Activated gamma-delta T cell (primary cell): ENCODE data around the gene GJA5.

ENCODE experiments used
- DNase-seq: peaks from one replicate; lab custom pipeline; 2025; lab: John Stamatoyannopoulos, UW
- total RNA-seq, 2 donors: gene quantifications; one replicate each; lab custom pipeline; 2026; lab: John Stamatoyannopoulos, UW

GJA5 gene
- total RNA-seq = 0 to 0.04 reads per million in 2 donors

GRCh38 chr1:147760481-147761260 lies at the start of gene GJA5:
Gene GJA5, minus strand, starts transcription at chr1:147760602. Its CDS starts 1,364 bp downstream, at chr1:147759238.
- DNase-seq = no peak

DNA sequence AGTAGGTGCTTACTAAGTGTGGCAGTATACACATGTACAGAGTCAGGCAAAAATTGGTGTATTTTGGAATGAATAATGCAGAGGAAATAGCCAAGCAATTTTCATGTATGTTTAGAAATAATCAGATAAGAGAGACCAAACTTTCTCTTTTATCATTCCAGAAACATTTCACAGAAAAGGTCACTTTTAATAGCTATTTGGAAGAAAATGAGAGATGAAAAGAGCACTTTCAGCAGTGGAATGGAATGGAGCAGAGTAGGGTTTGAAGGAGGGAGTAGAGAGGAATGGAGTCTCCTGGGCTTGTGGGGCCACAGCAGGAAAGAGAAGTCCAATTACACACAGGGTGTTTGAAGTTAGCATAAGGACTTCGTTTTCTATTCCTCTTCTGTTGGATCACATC lies 48.8 kb upstream of the GJA5 start:
- no peak for DNase-seq

DNA sequence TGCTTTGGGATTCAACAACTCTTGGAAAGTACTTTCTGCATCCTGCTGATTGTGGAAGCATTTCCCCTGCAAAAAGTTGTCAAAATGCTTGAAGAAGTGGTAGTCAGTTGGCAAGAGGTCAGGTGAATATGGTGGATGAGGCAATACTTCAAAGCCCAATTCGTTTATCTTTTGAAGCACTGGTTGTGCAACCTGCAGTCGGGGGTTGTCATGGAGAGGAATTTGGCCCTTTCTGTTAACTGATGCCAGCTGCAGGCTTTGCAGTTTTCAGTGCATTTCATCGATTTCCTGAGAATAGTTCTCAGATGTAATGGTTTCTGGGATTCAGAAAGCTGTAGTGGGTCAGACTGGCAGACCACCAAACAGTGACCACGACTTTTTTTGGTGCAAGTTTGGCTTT lies 47.6 kb upstream of the GJA5 start:
- DNase-seq = no peak

DNA sequence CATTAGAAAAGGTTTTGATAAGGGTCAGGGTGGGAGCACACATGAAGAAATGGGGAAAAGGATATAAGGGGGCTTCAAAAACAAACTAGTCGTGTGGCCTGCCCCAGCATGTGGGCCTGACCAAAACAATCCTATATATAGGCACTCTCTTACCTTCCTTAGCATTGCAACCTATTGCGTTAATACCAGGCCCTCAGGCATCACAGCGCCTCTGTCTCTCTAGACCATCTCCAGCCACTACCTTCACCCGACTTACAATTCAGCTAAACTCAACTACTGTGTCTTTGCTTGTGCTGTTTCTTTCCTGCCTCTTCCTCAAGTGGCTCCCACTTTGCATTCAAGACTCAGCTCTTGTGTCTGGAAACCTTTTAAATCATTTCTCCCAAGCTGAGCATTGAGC lies 47.0 kb upstream of the GJA5 start:
- DNase-seq = no peak

GRCh38 chr1:147804942-147805723 lies 44.7 kb upstream of the GJA5 start:
- no peak for DNase-seq

GRCh38 chr1:147800804-147801203 lies 40.4 kb upstream of the GJA5 start:
- DNase-seq = no peak

DNA sequence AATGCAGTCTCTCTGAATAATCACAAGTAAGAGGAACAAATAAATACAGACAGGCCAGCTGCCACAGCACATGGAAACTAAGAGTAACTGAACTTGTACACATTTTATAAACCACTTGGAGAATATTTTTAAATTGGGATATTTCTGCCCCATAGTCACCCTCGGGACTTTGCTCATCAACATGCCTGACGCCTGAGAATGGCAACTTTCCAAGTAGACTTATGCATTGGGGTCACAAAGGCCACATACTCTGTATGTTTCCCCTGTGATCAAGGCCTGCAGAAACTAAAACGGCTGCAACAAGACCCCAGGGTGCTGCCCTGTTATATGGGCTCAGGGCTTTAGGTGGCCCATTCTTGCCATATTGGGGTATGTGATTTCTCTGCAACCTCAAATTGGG lies 38.3 kb upstream of the GJA5 start:
- no peak for DNase-seq

DNA sequence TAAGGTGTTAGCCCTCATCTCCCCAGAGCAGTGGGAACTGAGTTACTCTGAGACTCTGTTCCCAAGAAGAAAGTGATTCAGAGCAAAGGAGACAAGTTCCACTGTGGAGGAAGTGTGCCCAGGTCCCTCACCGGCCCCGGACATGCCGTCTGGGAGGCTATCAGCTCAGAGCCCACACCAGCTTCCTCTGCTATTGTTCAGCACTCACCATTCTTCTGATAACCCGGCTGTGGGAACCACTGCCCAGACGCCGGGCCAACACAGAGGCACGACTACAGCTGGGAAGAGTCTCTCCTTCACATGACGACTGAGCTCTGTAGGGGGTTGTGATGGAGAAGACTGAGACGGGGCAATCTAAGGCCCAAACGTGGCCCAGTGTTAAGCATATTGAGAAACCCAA lies 34.2 kb upstream of the GJA5 start:
- no peak for DNase-seq

GRCh38 chr1:147791876-147792275 lies 31.5 kb upstream of the GJA5 start:
- DNase-seq = no peak

DNA sequence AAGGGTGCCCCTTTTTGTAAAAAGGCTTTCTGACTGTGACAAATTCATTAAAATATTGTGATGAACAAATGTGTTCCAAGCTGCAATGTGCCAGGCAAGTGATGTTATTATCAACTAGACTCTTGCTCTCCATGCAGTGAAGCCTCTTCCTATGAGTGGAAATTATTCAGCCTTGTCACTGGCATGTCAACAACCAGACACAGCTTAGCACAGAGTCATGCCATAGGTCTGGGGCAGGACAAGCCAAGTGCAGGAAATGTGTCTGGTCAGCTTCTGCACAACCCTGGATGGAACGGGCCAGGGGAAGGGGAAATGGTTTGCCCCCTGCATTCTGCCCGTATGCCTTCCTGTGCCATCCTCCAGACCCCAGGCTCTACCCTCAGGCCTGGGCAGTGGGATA lies 27.4 kb upstream of the GJA5 start:
- DNase-seq = no peak

DNA sequence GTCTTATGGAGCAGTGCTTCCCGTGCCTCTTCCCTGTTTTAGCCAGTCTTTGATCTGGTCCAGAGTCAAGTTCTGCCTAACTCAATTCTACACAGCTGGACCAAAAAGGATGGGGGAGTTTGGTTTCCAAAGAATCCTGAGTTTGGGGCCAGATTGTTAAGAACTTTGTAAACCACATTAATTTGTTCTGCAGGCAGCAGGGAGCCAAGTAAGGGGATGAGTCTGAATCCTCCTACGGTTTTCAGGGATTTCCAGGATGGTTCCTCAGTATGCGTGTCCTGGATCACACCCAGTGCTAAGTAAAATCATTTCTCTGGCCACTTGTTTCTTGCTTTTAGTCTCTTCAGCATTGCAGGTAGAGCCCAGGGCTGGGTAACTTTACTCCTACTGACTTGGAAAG lies 26.1 kb upstream of the GJA5 start:
- no peak for DNase-seq

DNA sequence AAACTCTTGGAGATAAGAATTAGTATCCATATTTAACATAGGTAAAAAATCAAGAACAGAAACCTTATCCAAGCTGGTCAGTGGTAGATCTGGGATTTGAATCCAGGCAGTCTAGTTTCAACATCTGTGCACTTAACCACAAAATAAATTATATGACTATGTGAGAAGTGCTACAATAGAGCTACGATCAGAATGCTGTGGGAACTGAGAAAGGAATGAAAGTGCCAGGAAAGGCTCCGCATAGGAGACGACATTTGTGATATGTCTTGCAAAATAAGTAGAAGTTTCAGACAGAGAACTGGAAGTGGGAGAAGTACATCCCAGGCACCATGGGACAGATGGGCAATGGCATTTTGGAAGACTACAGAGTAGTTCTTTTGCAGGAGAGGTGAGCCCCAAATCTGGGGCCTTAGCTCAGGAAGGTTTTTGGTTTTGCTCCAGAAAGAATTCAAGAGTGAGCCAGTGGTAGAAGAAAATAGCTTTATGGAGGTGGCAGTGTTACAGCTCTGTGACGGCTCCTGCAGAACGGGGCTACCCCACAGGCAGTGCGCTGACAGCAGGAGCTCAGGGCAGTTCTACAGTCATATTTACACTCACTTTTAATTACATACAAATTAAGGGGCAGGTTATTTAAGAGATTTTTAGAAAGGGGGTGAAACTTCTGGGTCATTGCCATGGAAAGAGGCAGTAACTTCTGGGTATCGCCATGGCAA lies 25.5 kb upstream of the GJA5 start:
- no peak for DNase-seq

DNA sequence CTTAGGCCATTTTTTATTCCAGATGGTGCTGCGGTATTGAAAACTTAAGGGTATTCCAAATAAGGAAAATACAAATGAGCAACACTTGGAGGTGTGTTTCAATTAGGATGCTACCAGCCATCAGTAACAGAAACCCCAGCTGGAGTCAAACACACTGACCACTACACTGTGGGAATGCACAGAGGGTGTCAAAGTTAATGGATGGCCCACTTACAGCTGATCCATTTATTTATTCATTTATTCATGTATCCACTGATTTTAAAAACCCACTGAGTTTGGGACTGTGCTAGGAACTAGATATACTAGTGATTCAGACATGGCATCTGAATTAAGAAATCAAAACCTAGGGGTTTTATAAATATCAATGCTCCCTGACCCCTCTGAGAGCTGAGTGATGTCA lies 24.5 kb upstream of the GJA5 start:
- DNase-seq = no peak

DNA sequence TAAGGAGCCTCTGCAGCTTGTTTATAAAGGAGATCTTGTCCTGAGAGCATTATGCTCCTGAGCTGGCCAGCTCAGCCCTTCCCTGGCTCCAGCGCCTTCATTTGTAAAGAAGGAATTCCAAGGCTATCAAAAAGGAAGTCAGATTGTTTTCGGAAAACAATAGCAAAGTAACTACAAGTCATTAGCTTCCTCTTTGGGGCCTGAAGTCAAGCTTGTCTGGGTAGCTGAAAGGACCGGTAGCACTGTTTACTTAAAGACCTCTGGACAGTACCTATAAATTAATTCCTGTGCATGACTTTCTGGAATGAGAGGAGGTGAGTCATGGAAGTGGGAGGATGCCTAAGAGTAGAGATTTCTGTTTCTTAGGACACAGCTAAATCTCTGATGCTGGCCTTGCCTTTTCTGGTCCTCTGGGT lies 20.7 kb upstream of the GJA5 start:
- DNase-seq = no peak

DNA sequence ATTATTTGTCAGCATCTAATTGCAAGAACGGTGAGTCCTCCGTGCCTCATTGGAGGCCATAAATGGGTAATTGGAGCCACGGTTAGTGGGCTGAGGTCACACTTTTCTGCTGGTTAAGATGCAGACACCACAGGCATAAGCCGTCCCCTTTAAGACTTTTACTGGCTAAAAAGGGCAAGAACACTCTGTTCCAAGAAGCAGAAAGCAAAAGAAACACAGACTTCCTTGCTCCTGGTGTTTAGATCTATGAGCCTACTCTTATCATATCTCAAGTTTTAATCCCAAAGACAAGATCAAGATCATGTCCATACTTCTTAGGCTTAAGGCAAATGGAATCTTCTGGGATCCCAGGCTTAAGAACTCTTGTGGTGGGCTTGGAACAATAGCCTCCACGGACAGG lies 17.3 kb upstream of the GJA5 start:
- no peak for DNase-seq

- no peak for DNase-seq
These were observed 12.9 kb upstream of the GJA5 start for GRCh38 chr1:147773215-147773715.

DNA sequence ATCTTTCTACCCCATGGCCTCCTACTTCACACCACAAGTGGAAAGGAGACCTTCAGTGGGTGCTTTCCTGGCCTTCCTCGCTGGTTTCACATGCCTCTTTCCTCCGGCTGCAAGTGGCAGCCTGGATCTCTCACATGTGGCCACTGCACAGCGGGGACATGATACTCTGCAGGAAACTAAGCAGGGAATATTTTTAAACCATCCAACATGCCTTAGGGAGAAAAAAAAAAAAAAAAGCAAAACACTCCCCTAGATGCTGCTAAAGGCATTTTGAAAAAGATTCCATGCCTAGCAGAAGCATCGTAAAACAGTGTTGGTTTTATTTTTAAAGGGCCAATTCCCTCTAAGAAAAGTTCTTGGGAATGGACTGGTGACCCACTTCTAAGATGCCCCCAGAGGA lies 12.2 kb upstream of the GJA5 start:
- DNase-seq = no peak

DNA sequence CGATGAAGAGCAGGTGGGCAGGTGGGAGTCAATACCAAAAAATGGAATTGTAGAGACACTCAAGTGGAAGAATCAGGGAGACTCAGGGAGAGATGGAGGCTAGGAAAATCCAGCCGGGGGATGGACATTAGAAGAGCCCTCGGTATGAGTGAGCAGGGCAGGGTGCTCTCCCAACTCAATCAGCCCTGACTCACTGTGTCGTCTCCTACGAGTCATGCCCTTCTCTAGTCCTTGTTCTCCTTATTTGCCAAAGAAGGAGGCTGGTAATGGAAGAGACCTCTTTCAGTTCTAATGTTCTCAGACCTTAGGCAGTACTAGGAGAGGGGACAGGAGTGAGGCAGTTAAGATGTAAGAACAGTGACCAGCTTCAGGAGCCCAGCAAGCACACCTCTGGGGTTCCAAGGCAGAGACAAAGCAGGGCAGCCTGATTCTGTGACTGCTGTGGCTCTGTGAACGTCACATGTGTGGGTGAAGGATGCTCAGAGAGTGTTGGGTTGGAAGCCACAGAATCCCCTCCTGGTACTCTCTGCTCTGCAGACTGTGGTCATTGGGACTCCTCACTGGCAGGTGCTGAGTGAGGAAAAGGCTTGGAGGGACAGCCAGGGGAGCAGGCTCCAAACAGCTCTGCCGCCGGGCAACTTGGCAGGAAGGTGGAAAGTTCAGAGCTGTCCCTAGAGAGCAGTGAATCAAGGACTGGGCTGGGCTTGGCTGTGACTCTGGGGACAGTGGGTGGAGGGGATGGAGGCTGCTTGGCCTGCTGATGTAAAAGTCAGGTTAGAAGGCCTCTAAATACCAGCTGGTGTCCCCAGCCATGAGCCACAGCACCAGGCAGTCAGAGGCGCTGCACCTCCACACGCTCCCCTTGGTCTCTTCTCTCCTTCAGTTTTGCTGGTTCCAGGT lies 11.1 kb upstream of the GJA5 start:
- no peak for DNase-seq

DNA sequence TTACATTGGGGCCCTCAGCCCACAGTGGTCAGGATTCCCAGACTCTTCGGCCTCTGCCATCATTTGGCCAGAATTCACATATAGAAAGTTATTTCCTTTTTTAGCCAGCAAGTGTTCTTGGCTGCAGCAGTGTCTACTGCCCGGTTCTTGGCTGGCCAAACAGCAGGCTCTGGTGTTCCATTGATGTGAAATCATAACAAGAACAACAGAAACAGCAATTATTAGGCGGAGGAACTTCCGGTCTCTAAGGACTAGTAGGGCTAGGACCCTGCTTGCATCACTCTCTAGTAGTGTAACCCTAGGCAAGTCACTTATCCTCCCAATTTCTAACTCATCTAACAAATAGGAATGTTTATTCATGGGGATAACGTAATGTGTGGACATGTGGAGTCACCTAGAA lies 8.7 kb upstream of the GJA5 start:
- DNase-seq = no peak

- no peak for DNase-seq
These were observed 8.2 kb upstream of the GJA5 start for GRCh38 chr1:147768582-147768981.

GRCh38 chr1:147768101-147768500 lies 7.7 kb upstream of the GJA5 start:
- no peak for DNase-seq
